Measurements from ENCODE around the gene PLK2.

GRCh38 chr5:58404734-58405133, 55.2 kb downstream of the PLK2 start:
- TF ChIP-seq, protein P1, sequence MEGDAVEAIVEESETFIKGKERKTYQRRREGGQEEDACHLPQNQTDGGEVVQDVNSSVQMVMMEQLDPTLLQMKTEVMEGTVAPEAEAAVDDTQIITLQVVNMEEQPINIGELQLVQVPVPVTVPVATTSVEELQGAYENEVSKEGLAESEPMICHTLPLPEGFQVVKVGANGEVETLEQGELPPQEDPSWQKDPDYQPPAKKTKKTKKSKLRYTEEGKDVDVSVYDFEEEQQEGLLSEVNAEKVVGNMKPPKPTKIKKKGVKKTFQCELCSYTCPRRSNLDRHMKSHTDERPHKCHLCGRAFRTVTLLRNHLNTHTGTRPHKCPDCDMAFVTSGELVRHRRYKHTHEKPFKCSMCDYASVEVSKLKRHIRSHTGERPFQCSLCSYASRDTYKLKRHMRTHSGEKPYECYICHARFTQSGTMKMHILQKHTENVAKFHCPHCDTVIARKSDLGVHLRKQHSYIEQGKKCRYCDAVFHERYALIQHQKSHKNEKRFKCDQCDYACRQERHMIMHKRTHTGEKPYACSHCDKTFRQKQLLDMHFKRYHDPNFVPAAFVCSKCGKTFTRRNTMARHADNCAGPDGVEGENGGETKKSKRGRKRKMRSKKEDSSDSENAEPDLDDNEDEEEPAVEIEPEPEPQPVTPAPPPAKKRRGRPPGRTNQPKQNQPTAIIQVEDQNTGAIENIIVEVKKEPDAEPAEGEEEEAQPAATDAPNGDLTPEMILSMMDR (IDR thresholded peaks at IDR 0.05; ENCODE audit: poor library complexity): no peak
- TF ChIP-seq EZH2 (IDR thresholded peaks at IDR 0.05; ENCODE audit: borderline replicate concordance): no peak
- TF ChIP-seq EZH2phosphoT487 (IDR thresholded peaks at IDR 0.05; ENCODE audit: low read depth, severe bottlenecking, unreplicated experiment): no peak

Measured in hepatocyte (in vitro differentiated cells).